ENCODE data around the gene EIF4G3. TPM values are rescaled to one million over a fixed set of nuclear protein-coding genes. Genes with fewer than 3 reads are reported as not detected.
"Not testable (repeated sequence)": the region's sequence is repeated elsewhere in the genome, so short reads cannot be mapped to it uniquely, and the experiment has no call there.

The EIF4G3 gene
- total and polyA plus RNA-seq, 2 donors (not counting 3 experiments of a cell fraction or from before 2014, with no cell fraction given) = 40.7 to 78.5 TPM

- H4K20me1 ChIP-seq (replicated peaks; ENCODE audit: control insufficient read depth, extremely low read depth, insufficient read depth, low read length) = no peaks in the 10 kb centered on the region
- no peak overlapping the region for H3K27ac ChIP-seq (ENCODE audit: insufficient read depth, low read depth, low read length)
- FAIRE-seq = no peak
- no peak overlapping the region for H2AFZ ChIP-seq (ENCODE audit: low read depth, low read length)
- H3K9me3 ChIP-seq (replicated peaks; ENCODE audit: control insufficient read depth, insufficient read depth, low read length) = no peaks in the 10 kb centered on the region
- no peak overlapping the region for H3K4me2 ChIP-seq (ENCODE audit: insufficient read depth, low read length)
- H3K9me1 ChIP-seq (replicated peaks; ENCODE audit: control insufficient read depth, extremely low read depth, insufficient read depth, low read length) = no peaks in the 10 kb centered on the region
- dilution Hi-C loops (cut with MboI; ENCODE audit: extremely low pct_ligation_motif_present, low sequenced_read_pairs) (no loop called here), intact Hi-C loops (cut with micrococcal nuclease) (loop anchor here (5.0 kb wide), 1 partner anchor 67 kb away; no protein-coding TSS in a partner anchor)
- no peaks in the 10 kb centered on the region for H3K36me3 ChIP-seq (ENCODE audit: control insufficient read depth in 2 of 2, extremely low read depth in 1 of 2, insufficient read depth in 2 of 2, low read length in 2 of 2)
- CTCF ChIA-PET = no interaction called here
- DNase-seq (ENCODE audit: low read depth, low spot score) = no peak
- H3K4me1 ChIP-seq (ENCODE audit: control insufficient read depth, extremely low read depth, insufficient read depth, low read length) = peaks cover 15% of the 10 kb centered on the region
- TF ChIP-seq CTCF (IDR thresholded peaks at IDR 0.05; ENCODE audit: extremely low read depth in 1 of 2, insufficient read depth in 1 of 2, low read depth in 1 of 2, low read length in 2 of 2) = no peak
- no peak for TF ChIP-seq MYC (IDR thresholded peaks at IDR 0.05; ENCODE audit: low read depth, low read length)
- TF ChIP-seq POLR2AphosphoS5 (IDR thresholded peaks at IDR 0.05; ENCODE audit: insufficient read depth, low read depth, low read length) = no peak
- TF ChIP-seq FOS (IDR thresholded peaks at IDR 0.05; ENCODE audit: borderline replicate concordance, insufficient read depth, low read length) = no peak
- no peak for TF ChIP-seq MAX (IDR thresholded peaks at IDR 0.05; ENCODE audit: insufficient read depth, insufficient read length)
- no peak for TF ChIP-seq JUN (IDR thresholded peaks at IDR 0.05; ENCODE audit: borderline replicate concordance, insufficient read depth, insufficient read length, low read depth)
- TF ChIP-seq EZH2 (IDR thresholded peaks at IDR 0.05; ENCODE audit: borderline replicate concordance, low read depth, low read length, severe bottlenecking) = no peak
- TF ChIP-seq GATA2 (IDR thresholded peaks at IDR 0.05; ENCODE audit: insufficient read depth, insufficient read length, low read depth, low read length) = no peak
- no peak for TF ChIP-seq POLR2A (IDR thresholded peaks at IDR 0.05; ENCODE audit: low read depth, low read length)
- H3K9ac ChIP-seq (replicated peaks; ENCODE audit: extremely low read depth, insufficient read depth, low read length) = no peak overlapping the region
- POLR2A ChIA-PET = no interaction called here
- no peaks in the 10 kb centered on the region for H3K27me3 ChIP-seq (ENCODE audit: control insufficient read depth in 2 of 2, insufficient read depth in 2 of 2, low read length in 2 of 2)
- no TSS peak for BruUV-seq (replicated peaks)
- no peak overlapping the region for H3K4me3 ChIP-seq (replicated peaks in 1 of 3; ENCODE audit: insufficient read depth in 1 of 3, low read depth in 1 of 3, low read length in 3 of 3)
- H3K79me2 ChIP-seq (ENCODE audit: control insufficient read depth, insufficient read depth, low read length) = peaks cover 43% of the 10 kb centered on the region
Observed at GRCh38 chr1:21024918-21025317, 151.8 kb downstream of the EIF4G3 start.

- POLR2A ChIA-PET; H3K9me3 ChIP-seq (replicated peaks; ENCODE audit: control insufficient read depth, insufficient read depth, low read length); CTCF ChIA-PET; H3K27me3 ChIP-seq (ENCODE audit: control insufficient read depth in 2 of 2, insufficient read depth in 2 of 2, low read length in 2 of 2); H2AFZ ChIP-seq (ENCODE audit: low read depth, low read length); H3K4me3 ChIP-seq (replicated peaks in 1 of 3; ENCODE audit: insufficient read depth in 1 of 3, low read depth in 1 of 3, low read length in 3 of 3); H3K36me3 ChIP-seq (ENCODE audit: control insufficient read depth in 2 of 2, extremely low read depth in 1 of 2, insufficient read depth in 2 of 2, low read length in 2 of 2); dilution Hi-C loops (cut with MboI; ENCODE audit: extremely low pct_ligation_motif_present, low sequenced_read_pairs); H3K9ac ChIP-seq (replicated peaks; ENCODE audit: extremely low read depth, insufficient read depth, low read length); H3K4me2 ChIP-seq (ENCODE audit: insufficient read depth, low read length); FAIRE-seq; H3K27ac ChIP-seq (ENCODE audit: insufficient read depth, low read depth, low read length); H4K20me1 ChIP-seq (replicated peaks; ENCODE audit: control insufficient read depth, extremely low read depth, insufficient read depth, low read length); BruUV-seq (replicated peaks); DNase-seq (ENCODE audit: low read depth, low spot score); H3K9me1 ChIP-seq (replicated peaks; ENCODE audit: control insufficient read depth, extremely low read depth, insufficient read depth, low read length): not testable (repeated sequence)
- intact Hi-C loops (cut with micrococcal nuclease) = loop anchor here (5.0 kb wide), 1 partner anchor 68 kb away; no protein-coding TSS in a partner anchor
- Histone ChIP-seq H3K4me1 (ENCODE audit: control insufficient read depth, extremely low read depth, insufficient read depth, low read length) (peaks cover 15% of the 10 kb centered on the region), H3K79me2 (ENCODE audit: control insufficient read depth, insufficient read depth, low read length) (peaks cover 41% of the 10 kb centered on the region)
Observed at GRCh38 chr1:21024136-21024896, 152.4 kb downstream of the EIF4G3 start.

Data from endothelial cell of umbilical vein (primary cell).